Measurements from ENCODE around the gene ARHGAP32.
"Not testable (repeated sequence)": the region's sequence is repeated elsewhere in the genome, so short reads cannot be mapped to it uniquely, and the experiment has no call there.

Gene ARHGAP32

GRCh38 chr11:129012880-129013279 is 179.2 kb downstream of the ARHGAP32 start:
- Histone ChIP-seq H3K27me3 (ENCODE audit: low read length) (no peaks in the 10 kb centered on the region), H3K4me2 (ENCODE audit: low read depth, low read length, poor library complexity, severe bottlenecking) (no peak overlapping the region), H3K4me3 (ENCODE audit: insufficient read depth, low read length, poor library complexity, severe bottlenecking) (no peak overlapping the region), H3K9me2 (replicated peaks; ENCODE audit: insufficient read depth, low read length) (no peaks in the 10 kb centered on the region), H3F3A (ENCODE audit: insufficient read depth) (no peaks in the 10 kb centered on the region), H3K9ac (ENCODE audit: low read length) (no peak overlapping the region), H3K36me3 (ENCODE audit: low read length) (no peaks in the 10 kb centered on the region), H3K27ac (ENCODE audit: low read depth, low read length) (no peak overlapping the region), H3K9me3 (ENCODE audit: insufficient read depth, low read length) (no peaks in the 10 kb centered on the region), H4K20me1 (ENCODE audit: low read depth, low read length) (no peaks in the 10 kb centered on the region), H2AFZ (ENCODE audit: low read depth, low read length, severe bottlenecking) (no peak overlapping the region), H3K79me2 (ENCODE audit: insufficient read depth, low read length) (no peaks in the 10 kb centered on the region)
- TF ChIP-seq CTCF (IDR thresholded peaks at IDR 0.05; ENCODE audit: insufficient read depth, low read length, poor library complexity, severe bottlenecking) = no peak
- TF ChIP-seq EZH2phosphoT487 (conservative IDR thresholded peaks at IDR 0.05; ENCODE audit: low read length) = no peak

- TF ChIP-seq CTCF (IDR thresholded peaks at IDR 0.05; ENCODE audit: insufficient read depth, low read length, poor library complexity, severe bottlenecking) (no peak), EZH2phosphoT487 (conservative IDR thresholded peaks at IDR 0.05; ENCODE audit: low read length) (no peak)
- H3K36me3 ChIP-seq (ENCODE audit: low read length) = no peaks in the 10 kb centered on the region
- H3K4me3 ChIP-seq (ENCODE audit: insufficient read depth, low read length, poor library complexity, severe bottlenecking) = no peak overlapping the region
- H3K4me2 ChIP-seq (ENCODE audit: low read depth, low read length, poor library complexity, severe bottlenecking) = no peak overlapping the region
- H3K9me2 ChIP-seq (replicated peaks; ENCODE audit: insufficient read depth, low read length) = no peaks in the 10 kb centered on the region
- no peaks in the 10 kb centered on the region for H3K79me2 ChIP-seq (ENCODE audit: insufficient read depth, low read length)
- H3F3A ChIP-seq (ENCODE audit: insufficient read depth) = no peaks in the 10 kb centered on the region
- no peaks in the 10 kb centered on the region for H4K20me1 ChIP-seq (ENCODE audit: low read depth, low read length)
- H3K9ac ChIP-seq (ENCODE audit: low read length) = no peak overlapping the region
- H3K9me3 ChIP-seq (ENCODE audit: insufficient read depth, low read length) = no peaks in the 10 kb centered on the region
- no peak overlapping the region for H2AFZ ChIP-seq (ENCODE audit: low read depth, low read length, severe bottlenecking)
- H3K27me3 ChIP-seq (ENCODE audit: low read length) = no peaks in the 10 kb centered on the region
- H3K27ac ChIP-seq (ENCODE audit: low read depth, low read length) = no peak overlapping the region
These were observed 186.0 kb downstream of the ARHGAP32 start for GRCh38 chr11:129006161-129006560.

GRCh38 chr11:128999165-128999564 is 193.0 kb downstream of the ARHGAP32 start:
- not testable (repeated sequence) for H3K9me3 ChIP-seq (ENCODE audit: insufficient read depth, low read length); H3K4me3 ChIP-seq (ENCODE audit: insufficient read depth, low read length, poor library complexity, severe bottlenecking); H3K36me3 ChIP-seq (ENCODE audit: low read length); H2AFZ ChIP-seq (ENCODE audit: low read depth, low read length, severe bottlenecking); H3K9me2 ChIP-seq (replicated peaks; ENCODE audit: insufficient read depth, low read length); H3F3A ChIP-seq (ENCODE audit: insufficient read depth); H3K4me2 ChIP-seq (ENCODE audit: low read depth, low read length, poor library complexity, severe bottlenecking); H3K9ac ChIP-seq (ENCODE audit: low read length); H3K79me2 ChIP-seq (ENCODE audit: insufficient read depth, low read length); H3K27ac ChIP-seq (ENCODE audit: low read depth, low read length); H3K27me3 ChIP-seq (ENCODE audit: low read length); H4K20me1 ChIP-seq (ENCODE audit: low read depth, low read length)

GRCh38 chr11:128988242-128988970 is 203.7 kb downstream of the ARHGAP32 start:
- no peaks in the 10 kb centered on the region for H4K20me1 ChIP-seq (ENCODE audit: low read depth, low read length)
- H3K79me2 ChIP-seq (ENCODE audit: insufficient read depth, low read length) = no peaks in the 10 kb centered on the region
- H3K9me3 ChIP-seq (ENCODE audit: insufficient read depth, low read length) = no peaks in the 10 kb centered on the region
- H3F3A ChIP-seq (ENCODE audit: insufficient read depth) = no peaks in the 10 kb centered on the region
- no peaks in the 10 kb centered on the region for H3K9me2 ChIP-seq (replicated peaks; ENCODE audit: insufficient read depth, low read length)
- no peaks in the 10 kb centered on the region for H3K36me3 ChIP-seq (ENCODE audit: low read length)
- no peak overlapping the region for H3K4me2 ChIP-seq (ENCODE audit: low read depth, low read length, poor library complexity, severe bottlenecking)
- H3K4me3 ChIP-seq (ENCODE audit: insufficient read depth, low read length, poor library complexity, severe bottlenecking) = no peak overlapping the region
- TF ChIP-seq EZH2phosphoT487 (conservative IDR thresholded peaks at IDR 0.05; ENCODE audit: low read length) = no peak
- no peak for TF ChIP-seq CTCF (IDR thresholded peaks at IDR 0.05; ENCODE audit: insufficient read depth, low read length, poor library complexity, severe bottlenecking)
- H3K9ac ChIP-seq (ENCODE audit: low read length) = no peak overlapping the region
- no peak overlapping the region for H3K27ac ChIP-seq (ENCODE audit: low read depth, low read length)
- H2AFZ ChIP-seq (ENCODE audit: low read depth, low read length, severe bottlenecking) = no peak overlapping the region
- no peaks in the 10 kb centered on the region for H3K27me3 ChIP-seq (ENCODE audit: low read length)
